ENCODE data around the gene PNO1.
"Not testable (repeated sequence)": the region's sequence is repeated elsewhere in the genome, so short reads cannot be mapped to it uniquely, and the experiment has no call there.

The PNO1 gene
- total RNA-seq, result 28.1 to 44.6 (median 37.3) reads per million in 4 donors

DNA sequence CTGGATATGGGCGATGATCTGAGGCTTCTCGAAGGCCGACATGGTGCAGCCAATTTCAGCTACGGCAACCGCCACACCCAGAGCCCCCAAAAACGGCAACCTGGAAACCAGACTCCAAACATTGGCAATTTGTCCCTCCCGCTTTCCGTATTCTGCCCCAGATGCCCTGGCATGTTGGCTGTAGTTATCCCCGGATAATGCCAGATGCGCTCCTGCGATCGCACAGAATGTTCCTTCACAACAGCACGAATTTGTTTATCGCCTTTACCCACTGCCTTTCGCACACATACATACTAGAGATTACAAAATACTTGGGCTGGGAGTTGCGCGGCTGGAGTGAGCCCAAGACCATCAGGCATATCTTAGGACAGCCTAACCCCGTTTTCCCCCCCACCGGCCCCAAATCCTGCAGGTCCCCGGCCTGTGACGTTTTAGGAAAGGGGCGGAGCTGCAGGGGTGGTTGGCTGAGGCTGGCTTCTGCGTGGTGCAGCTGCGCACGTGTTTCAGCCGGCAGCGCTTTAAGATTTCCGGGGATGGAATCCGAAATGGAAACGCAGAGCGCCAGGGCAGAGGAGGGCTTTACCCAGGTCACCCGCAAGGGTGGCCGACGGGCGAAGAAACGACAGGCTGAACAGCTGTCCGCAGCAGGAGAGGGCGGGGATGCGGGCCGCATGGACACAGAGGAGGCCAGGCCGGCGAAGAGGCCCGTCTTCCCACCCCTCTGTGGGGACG is at the start of gene PNO1:
PNO1 (plus strand) TSS at position 487 of the 732 bp plus-strand sequence; CDS start at position 534, 47 bp downstream.
- DNase-seq, result peak; percentile 91 to 97 (median 94)

DNA sequence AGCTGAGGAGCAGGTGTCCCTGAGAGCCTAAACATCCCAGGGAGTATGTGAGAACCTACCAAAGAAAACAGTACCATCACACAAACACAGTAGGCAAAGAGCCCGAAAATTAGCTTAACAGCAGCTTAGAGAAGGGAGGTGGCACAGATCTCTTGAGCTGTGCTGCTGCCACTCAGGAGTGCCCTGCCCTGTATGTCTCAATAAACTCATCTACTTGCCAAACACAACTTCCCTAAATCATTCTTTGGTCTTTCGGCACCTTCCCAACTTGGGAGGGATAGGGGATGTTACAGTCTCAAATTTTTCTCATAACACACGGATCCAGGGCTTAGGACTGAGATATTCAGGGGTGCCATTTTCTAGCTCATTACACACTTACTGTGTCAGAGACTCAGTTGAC is 49.6 kb upstream of the PNO1 start:
- no peak for DNase-seq

DNA sequence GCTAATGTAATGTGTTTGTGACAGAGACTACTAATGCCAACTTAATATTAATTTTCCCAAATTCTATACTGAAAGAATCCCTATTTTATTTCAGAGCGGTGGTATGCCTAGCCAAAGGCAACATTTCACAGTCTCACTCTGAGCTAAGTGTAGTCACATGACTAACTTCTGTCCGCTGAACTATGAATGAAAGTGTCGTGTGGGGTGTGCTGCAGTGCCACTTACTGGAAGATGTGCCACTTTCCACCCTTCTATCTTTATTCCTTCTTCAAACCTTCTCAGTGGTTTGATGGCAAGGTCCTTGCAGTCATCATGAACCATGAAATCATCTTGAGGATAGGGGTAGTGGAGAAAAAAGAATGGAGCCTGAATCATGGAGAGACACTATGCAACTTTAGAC is 47.6 kb upstream of the PNO1 start:
- no peak for DNase-seq

DNA sequence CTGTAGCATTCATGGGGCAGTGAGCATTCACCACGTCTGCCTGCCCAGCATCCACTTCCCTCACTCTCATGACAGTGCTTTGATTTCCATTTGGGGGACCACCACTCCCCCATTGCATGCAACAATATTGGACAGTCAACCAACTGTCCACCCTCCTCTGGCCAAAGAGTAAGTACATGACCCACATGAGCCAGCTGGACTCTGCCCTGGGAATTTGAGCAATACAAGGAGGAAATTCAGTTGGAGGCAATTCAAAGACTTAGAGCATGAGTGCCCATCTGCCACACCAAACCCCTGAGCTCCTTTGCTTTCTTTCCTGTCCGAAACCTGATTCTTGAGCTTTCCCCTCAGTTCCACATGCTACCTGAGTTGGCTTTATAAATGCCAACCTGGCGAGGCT is 41.7 kb upstream of the PNO1 start:
- no peak for DNase-seq

DNA sequence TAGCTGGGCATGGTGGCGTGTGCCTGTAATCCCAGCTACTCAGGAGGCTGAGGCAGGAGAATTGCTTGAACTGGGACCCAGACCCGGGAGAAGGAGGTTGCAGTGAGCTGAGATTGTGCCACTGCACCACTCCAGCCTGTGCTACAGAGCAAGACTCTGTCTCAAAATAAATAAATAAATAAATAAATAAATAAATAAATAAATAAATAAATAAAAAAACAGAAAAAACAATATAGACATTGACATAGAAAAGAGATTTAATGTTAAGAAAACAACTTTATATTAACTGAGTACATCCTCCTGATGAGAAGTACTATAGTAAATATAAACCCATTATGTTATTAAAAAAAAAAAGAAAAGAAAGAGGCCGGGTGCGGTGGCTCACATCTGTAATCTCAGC is 39.8 kb upstream of the PNO1 start:
- not testable (repeated sequence) for DNase-seq

DNA sequence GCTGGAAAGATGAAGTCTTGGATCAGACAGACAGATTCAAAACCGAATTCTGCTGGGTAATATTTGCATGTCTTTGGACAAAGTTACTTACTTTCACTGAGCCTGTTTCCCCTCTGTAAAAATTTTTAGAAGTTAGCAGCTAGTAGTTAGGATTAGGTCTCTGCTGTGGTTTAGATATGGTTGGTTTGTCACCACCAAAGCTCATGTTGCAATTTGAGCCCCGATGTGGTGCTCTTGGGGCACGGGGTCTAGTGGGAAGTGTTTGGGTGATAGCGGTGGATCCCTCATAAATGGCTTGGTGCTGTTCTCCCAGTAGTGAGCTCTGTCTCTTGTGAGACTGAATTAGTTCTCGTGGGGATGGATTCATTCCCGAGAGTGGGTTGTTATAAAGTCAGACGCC is 38.9 kb upstream of the PNO1 start:
- DNase-seq, result no peak

DNA sequence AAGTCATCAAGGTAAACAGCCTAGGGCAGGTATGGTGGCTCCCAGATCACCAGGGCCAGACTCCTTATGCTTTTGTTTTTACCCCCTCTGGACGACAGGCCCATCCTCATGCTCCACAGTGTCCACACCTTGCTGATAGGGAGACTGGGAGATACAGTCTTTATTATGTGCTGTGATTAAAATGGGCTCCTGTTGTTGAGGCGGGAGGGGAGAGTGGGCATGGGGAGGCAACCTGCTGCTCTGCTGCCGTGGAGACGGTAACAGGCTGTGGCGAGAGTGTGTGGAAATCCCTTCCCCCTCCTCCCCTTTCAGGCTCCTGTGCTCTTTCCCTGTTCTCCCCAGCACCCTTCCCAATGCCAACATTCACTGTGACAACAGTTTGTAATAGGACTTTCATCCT is 38.2 kb upstream of the PNO1 start:
- DNase-seq, result no peak

DNA sequence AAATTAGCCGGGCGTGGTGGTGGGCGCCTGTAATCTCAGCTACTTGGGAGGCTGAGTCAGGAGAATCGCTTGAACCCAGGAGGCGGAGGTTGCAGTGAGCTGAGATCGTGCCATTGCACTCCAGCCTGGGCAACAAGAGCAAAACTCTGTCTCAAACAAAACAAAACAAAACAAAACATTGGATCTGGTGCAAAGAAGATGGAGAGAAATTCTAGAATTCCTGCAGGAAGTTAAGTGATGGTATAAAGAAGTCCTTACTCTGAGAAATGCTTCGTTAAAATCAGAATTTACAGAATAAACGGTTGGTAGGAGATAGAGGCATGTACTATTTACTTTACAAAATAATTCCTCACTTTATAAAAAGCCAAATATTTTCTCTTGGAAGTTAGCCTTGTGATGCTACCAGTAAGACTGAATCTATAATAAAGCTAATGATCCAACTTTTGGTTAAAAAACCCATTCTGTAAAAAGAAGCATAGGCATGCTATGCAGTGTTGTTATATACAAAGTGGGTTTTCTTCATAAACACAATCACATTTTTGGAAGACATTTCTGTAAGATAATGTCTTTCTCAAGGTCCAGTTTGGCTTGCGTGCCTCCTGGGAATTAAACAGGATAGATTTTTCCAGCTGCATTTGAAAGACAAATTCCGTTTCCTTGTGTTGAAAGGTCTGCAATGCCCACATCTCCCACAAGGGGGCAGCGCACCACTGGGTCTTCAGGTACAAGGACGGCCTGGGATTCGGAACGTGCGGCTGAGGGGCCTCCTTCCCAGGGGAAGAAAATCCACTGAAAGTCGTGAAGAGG is 35.6 kb upstream of the PNO1 start:
- peak; percentile 50 to 76 (median 56) for DNase-seq

DNA sequence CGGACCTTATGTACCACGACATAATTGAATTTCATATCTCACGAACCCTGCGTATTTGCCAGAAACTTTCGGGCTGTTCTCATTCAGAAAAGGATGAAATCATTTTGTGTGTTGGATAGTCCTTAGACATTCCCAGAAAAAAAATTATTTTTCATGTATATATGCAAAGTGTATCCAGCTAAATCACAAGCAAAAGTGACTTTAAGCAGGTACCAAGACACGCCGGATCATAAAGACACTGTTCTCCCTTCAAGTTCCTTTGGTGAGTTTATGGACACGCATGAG is 35.1 kb upstream of the PNO1 start:
- DNase-seq, result no peak

DNA sequence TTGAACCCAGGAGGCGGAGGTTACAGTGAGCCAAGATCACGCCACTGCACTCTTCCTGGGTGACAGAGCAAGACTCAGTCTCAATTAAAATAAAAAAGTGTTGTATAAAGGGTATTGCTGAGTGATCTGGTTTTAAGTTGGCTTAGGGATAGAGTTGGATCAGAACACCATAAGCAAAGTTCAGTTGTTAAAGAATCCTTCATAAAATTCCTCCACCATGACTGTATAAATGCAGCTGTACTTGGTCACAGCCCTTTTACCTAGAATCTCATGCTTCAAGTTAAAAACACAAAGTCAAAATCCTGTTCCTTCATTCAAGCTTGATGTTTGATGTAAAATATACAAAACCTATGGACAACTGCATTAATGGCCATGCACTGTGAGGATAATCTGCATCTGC is 33.4 kb upstream of the PNO1 start:
- DNase-seq, result no peak

DNA sequence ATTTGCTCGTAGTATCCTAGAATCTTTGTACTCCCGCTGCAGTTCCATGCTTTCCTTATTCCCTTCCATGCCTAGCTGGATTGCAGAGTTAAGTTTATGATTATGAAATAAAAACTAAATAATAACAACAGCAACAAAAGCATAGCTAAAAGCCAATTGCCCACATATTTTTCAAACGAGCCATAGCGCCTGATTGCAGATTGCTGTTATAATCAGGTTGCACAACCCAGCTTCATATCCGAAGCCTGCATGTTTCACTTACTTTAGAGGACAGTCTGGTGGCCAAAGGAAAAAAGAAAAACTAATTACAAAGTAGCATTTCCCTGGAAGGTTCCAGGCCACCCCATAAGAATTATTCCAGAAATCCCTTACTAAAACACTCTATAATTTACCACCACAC is 31.9 kb upstream of the PNO1 start:
- no peak for DNase-seq

DNA sequence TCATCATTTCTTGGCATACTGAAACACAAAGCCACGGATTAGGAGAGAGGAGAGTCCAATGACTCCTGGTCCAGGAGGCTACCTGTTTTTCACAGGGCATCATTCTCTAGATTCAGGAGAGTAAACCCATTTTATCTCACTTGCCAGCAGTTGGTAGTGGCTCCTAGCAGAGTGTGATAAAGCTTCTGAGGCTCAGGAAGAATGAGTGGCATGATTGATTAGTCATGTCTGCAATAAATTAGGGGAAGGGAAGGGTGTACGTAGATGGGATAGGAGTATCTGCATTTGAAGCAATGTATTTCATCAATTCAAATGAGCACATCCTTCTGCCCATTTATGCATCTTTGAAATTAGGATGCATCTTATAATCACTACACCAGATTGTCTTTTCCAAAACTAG is 31.1 kb upstream of the PNO1 start:
- DNase-seq, result no peak

DNA sequence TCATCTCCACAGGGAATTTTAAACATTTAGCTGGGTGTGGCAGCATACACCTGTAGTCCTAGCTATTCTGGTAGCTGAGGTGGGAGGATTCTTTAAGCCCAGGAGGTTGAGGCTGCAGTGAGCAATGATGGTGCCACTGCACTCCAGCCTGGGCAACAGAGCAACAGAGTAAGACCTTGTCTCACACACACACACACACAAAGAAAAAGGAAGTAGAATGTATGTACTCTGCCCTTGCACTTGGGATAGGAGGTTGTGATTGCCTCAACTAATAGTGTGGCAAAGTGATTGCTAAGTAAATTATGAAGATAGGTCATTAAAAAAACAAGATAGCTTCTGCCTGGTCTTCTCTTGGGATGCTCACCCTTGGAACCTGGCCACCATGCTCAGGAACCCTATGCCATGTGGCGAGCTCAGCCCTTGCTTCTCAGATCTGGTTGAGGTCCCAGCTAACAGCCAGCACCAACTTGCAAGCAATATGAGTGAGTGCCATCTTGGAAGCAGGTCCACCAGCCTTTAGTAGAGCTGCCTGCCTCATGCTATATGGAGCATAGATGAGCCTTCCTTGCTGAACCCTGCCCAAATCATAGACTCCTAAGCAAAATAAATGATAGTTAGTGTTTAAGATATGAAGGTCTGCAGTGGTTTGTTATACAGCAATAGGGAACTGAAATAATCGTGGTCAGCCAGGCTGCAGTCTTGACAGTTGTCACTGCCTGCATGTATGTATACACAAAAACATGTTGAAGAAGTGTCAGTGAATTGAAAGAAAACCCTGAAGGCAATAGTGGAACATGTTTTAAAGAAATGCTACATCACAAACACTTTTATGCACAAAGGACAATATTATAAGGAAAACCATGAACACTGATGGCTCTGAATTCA is 30.1 kb upstream of the PNO1 start:
- no peak for DNase-seq

DNA sequence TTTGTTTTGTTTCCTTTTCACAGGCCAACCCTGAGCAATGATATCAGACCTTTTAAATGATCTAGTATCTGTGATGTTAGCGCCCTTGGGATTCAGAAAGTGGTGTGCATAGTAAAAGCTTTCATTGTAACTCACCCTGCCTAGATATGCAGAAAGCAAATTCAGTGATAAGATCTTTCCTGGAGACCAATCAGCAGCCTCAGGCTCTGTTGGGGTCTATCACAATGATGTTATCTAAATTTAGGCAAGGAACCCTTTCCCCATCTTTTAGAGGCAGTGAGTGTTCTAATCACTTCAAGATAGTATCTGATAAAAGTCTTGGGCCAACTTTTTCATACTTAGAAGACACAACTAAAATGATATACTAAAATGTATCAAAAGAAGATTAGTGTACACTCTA is 23.6 kb upstream of the PNO1 start:
- no peak for DNase-seq

DNA sequence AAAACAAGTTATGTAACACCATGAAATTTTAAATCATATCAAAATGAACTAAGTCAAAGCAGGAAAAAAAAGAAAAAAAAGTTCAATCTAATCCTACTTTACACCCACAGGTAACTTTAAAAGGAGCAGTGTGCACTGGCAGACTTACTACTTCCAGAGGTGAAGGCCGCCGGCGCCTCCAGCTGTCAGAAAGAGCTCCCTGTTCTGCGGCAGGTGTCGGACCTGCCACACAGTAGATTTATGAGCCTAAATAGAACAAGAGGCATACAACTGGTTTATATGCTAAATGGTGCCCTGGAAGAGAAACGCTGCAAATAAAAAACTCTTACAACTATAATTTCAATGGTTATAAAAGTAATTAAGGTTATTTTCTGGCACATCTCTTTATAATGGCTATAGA is 23.1 kb upstream of the PNO1 start:
- DNase-seq, result no peak

DNA sequence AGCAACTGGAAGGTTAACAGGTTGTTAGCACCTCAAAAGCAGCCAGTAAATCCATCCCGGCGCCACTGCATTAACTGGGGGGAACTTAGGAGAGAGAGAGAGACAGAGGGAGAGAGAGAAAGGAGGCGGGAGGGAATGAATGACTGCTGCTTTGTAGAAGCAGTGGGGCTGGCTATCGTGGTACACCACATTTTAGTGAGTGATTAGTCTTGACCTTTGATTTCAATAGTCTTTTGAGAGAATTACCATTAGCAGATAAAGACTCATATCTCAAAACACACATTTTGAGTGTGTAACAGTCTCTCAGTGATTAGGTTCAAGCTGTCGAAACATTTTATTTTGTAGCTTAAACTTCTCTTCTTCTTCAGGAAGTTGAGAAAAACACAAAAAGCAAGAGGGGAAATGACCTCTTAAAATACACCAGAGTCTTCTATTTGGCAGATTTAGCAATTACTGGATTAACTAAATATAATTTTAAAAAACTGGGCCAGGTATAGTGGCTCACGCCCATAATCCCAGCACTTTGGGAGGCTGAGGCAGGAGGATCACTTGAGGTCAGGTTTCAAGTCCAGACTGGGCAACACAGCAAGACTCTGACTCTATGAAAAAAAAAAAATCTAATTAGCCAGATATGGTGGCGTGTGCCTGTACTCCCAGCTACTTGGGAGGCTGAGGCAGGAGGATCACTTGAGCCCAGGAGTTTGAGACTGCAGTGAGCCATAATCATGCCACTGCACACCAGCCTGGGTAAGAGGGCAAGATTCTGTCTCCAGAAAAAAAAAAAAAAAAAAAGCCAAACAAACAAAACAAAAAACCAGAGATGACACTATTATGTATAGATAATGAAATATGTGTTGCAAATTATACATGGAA is 22.0 kb upstream of the PNO1 start:
- DNase-seq, result no peak

DNA sequence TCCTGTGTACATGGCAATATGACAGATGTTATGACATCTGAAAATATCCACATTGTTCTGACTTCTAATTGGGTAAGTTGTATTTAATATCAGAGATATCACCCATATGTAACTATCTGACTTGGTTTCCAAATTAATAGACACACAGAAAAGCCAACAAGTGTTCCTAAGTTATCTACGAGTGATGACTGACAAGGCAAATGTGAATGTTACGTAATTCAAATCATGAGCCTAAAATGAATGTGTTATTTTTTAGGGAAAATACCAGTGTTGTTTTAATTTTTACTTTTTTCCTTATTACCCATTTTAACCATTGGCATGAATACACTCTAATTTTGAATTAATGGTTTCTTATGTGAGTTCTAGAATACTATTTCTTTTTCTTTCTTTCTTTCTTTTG is 15.8 kb upstream of the PNO1 start:
- no peak for DNase-seq

DNA sequence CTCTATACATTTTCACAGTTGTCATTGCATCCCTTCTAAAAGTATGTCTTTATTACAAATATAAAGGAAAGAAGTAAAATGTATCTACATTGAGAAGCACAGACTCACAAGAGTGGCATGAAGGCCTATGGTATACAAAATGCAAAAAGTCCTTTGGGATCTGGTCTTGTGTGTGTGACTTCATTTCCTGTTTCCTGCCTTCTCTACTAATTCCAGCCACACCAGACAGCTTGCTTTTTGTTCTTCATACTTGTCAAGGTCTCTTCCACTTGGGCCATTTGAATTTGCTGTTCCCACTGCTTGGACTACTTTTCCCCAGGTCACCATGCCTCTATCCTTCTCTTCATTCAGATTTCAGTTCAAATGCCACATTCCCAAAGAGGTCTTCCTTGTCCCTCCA is 6.7 kb upstream of the PNO1 start:
- no peak for DNase-seq

DNA sequence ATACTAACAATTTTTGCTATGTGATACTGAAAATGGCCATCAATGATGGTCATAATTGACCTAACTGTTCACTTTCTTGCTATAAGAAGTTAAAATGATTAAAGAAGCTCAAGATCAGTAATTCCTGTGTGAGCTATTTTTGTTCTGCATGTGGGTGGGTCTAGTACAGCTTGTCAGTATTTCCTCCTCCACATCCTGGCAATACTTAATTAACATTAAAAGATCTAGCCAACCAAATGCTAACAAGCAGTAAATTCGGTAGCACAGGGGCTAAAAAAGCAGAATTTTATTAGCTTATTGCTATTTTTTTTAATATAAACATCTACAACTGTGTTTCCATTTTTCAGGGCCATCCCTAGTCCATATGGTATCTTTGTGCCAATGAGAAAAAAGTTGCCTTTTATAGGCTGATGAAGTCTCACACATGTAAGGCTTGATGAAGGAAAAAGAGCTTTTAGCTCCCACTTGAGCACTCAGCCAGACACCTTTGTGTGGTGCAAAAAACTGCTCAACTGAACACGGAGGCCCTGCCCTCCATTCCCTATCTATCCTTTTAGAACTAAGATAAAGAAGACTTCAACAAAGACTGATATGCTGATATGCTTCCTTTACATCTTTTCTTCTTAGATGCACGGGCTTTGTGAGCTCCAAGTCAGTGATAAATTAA is 4.9 kb upstream of the PNO1 start:
- DNase-seq, result no peak

DNA sequence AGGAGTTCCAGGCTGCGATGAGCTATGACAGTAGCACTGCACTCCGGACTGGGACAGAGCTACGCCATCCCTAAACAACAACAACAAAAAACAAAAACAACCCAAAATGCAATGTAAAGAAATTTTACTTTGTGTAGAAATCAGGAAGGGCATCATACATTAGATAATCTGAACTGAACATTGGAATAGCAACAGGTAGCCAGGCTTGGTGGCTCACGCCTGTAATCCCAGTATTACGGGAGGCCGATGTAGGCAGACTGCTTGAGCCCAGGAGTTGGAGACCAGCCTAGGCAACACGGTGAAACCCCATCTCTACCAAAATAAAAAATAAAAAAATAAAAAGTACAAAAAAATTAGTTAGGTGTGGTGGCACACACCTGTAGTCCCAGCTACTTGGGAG is 2.1 kb upstream of the PNO1 start:
- DNase-seq, result no peak

DNA sequence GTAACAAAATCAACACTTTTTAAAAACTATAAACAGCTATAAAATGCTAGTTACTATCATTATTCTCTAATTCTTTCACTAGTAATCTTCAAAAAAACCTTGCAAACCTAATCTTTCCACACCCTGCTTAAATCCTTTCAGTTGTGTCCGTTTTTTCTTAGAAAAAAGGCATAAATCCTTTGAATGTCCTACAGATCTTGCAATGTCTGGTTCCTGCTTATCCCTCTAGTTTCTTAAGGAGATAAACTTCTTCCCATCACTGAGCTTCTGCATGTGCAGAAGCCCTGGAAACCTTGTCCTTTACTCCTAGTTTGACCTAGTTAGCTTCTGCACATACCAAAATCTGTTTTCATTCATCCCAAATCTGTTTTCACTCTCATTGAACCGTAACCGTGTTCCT is 1.3 kb upstream of the PNO1 start:
- DNase-seq, result no peak

DNA sequence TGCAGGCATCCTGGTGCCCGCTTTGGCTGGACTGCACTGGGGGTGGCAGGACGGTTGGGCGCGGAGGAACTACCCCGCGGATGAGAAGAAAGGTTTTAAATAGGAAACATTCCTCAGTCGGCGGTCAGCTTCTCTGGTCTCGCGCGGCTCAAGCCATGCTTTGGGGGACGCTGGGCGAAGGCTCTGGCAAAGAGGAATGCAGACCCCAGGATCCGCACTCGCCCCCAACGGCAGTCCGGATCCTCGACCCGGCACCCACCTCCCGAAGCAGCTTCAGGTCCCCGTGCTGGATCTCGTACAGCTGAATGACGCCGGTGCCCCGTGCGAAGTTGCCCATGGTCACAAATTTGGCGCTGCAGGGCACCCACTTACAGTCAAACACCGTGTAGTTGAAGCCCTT is 686 bp upstream of the PNO1 start:
- DNase-seq, result no peak

Measured in T-helper 1 cell (primary cell).